Gastroesophageal sphincter (tissue), 3 donors: Measurements from ENCODE around the gene CCDC194.

Experiments
- POLR2AphosphoS5 ChIP-seq: sonication (generic); formaldehyde crosslinking; IDR thresholded peaks from one replicate; pipeline ENCODE4 v1.6.1; 2017; ENCODE audit warnings: antibody characterized with exemption
- TF ChIP-seq, protein P1 (sequence below), 4 experiments: fragments of 200-600 bp in 2 of 4; fragments of 450-650 bp in 2 of 4; sonication (generic) in 1 of 4; IDR thresholded peaks; one replicate each; pipeline ENCODE4 v1.5.1; 2017 to 2019; ENCODE audit warnings: antibody characterized with exemption in 4 of 4, mild to moderate bottlenecking in 2 of 4, moderate library complexity in 2 of 4

DNA sequence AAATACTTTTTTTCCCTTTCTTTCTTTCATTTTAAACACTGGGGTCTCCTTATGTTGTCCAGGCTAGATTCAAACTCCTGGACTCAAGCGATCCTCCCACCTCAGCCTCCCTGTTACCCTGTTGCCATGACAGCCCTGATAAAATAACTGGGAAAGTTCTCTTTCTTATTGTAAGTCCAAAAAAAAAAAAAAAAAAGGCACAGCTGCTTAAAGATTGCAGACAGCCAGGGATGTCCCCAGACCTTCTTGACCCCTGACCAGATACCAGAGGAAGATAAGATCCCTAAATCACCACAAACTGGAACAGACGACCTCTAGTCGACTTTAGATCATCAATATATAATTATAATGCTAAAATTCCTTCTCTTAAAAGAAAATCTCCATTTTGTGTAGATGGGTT is 24.7 kb upstream of the CCDC194 start:
- TF ChIP-seq, protein P1, sequence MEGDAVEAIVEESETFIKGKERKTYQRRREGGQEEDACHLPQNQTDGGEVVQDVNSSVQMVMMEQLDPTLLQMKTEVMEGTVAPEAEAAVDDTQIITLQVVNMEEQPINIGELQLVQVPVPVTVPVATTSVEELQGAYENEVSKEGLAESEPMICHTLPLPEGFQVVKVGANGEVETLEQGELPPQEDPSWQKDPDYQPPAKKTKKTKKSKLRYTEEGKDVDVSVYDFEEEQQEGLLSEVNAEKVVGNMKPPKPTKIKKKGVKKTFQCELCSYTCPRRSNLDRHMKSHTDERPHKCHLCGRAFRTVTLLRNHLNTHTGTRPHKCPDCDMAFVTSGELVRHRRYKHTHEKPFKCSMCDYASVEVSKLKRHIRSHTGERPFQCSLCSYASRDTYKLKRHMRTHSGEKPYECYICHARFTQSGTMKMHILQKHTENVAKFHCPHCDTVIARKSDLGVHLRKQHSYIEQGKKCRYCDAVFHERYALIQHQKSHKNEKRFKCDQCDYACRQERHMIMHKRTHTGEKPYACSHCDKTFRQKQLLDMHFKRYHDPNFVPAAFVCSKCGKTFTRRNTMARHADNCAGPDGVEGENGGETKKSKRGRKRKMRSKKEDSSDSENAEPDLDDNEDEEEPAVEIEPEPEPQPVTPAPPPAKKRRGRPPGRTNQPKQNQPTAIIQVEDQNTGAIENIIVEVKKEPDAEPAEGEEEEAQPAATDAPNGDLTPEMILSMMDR (IDR thresholded peaks at IDR 0.05) = no peak
- no peak for TF ChIP-seq POLR2AphosphoS5
